ENCODE results near the gene PPP1R27.

Gene PPP1R27

GRCh38 chr17:81819708-81820107, 15.1 kb downstream of the PPP1R27 start:
- no peak for DNase-seq

GRCh38 chr17:81817758-81818147, 17.1 kb downstream of the PPP1R27 start:
- DNase-seq: no peak

- DNase-seq: no peak
Measured at GRCh38 chr17:81815646-81815986, 19.2 kb downstream of the PPP1R27 start.

- DNase-seq: no peak
Measured at GRCh38 chr17:81814748-81815645, 19.9 kb downstream of the PPP1R27 start.

GRCh38 chr17:81813861-81814683, 20.8 kb downstream of the PPP1R27 start:
- no peak for DNase-seq

- no peak for DNase-seq
Measured at GRCh38 chr17:81813371-81813684, 21.5 kb downstream of the PPP1R27 start.

- no peak for DNase-seq
Measured at GRCh38 chr17:81812571-81813370, 22.1 kb downstream of the PPP1R27 start.

GRCh38 chr17:81811705-81812570, 22.9 kb downstream of the PPP1R27 start:
- DNase-seq: no peak

GRCh38 chr17:81810892-81811704, 23.8 kb downstream of the PPP1R27 start:
- DNase-seq: no peak

- no peak for DNase-seq
Measured at GRCh38 chr17:81810476-81810875, 24.4 kb downstream of the PPP1R27 start.

GRCh38 chr17:81809556-81809998, 25.3 kb downstream of the PPP1R27 start:
- no peak for DNase-seq

GRCh38 chr17:81808778-81809555, 25.9 kb downstream of the PPP1R27 start:
- no peak for DNase-seq

GRCh38 chr17:81807839-81808238, 27.0 kb downstream of the PPP1R27 start:
- no peak for DNase-seq

GRCh38 chr17:81807210-81807719, 27.6 kb downstream of the PPP1R27 start:
- no peak for DNase-seq

- DNase-seq: no peak
Measured at GRCh38 chr17:81806461-81807209, 28.2 kb downstream of the PPP1R27 start.

GRCh38 chr17:81805707-81806460, 29.0 kb downstream of the PPP1R27 start:
- DNase-seq: no peak

GRCh38 chr17:81804559-81805399, 30.1 kb downstream of the PPP1R27 start:
- DNase-seq: no peak
